Forelimb muscle (tissue), 1 donor: ENCODE measurements around the gene C1orf115. TPM values are rescaled to one million over a fixed set of nuclear protein-coding genes. Genes with fewer than 3 reads are reported as not detected.
A peak's percentile ranks its signal among the peaks of the same experiment; 100 is the strongest.
"Not testable (repeated sequence)": the region's sequence is repeated elsewhere in the genome, so short reads cannot be mapped to it uniquely, and the experiment has no call there.

Experiments used
- DNase-seq: peaks from one replicate; pipeline ENCODE4 v3.0.0-alpha.2; 2013; ENCODE audit warnings: low read depth
- polyA plus RNA-seq: library from polyadenylated mRNA; unstranded; fragments of 120-200 nt; gene quantifications from one replicate; pipeline ENCODE4 v1.2.1, GENCODE V29; 2013; ENCODE audit not compliant: insufficient read length

The C1orf115 gene
- polyA plus RNA-seq, 1 donor = 12.3 TPM

- no peak for DNase-seq
Measured at GRCh38 chr1:220694866-220695382, 4.8 kb downstream of the C1orf115 start.

GRCh38 chr1:220695426-220695825 lies 5.3 kb downstream of the C1orf115 start:
- no peak for DNase-seq

- DNase-seq = no peak
Measured at GRCh38 chr1:220696226-220696862, 6.2 kb downstream of the C1orf115 start.

GRCh38 chr1:220696863-220697231 lies 6.7 kb downstream of the C1orf115 start:
- DNase-seq = no peak

GRCh38 chr1:220697326-220697725 lies 7.2 kb downstream of the C1orf115 start:
- DNase-seq = no peak

- no peak for DNase-seq
Measured at GRCh38 chr1:220698607-220699016, 8.4 kb downstream of the C1orf115 start.

GRCh38 chr1:220699044-220699443 lies 8.9 kb downstream of the C1orf115 start:
- DNase-seq = no peak

- peak; percentile 13 for DNase-seq
Measured at GRCh38 chr1:220700556-220701179, 10.5 kb downstream of the C1orf115 start.

- DNase-seq = no peak
Measured at GRCh38 chr1:220701974-220702373, 11.8 kb downstream of the C1orf115 start.

- no peak for DNase-seq
Measured at GRCh38 chr1:220702733-220703270, 12.6 kb downstream of the C1orf115 start.

GRCh38 chr1:220703305-220703704 lies 13.1 kb downstream of the C1orf115 start:
- no peak for DNase-seq

- no peak for DNase-seq
Measured at GRCh38 chr1:220705782-220706181, 15.6 kb downstream of the C1orf115 start.

GRCh38 chr1:220706480-220706879 lies 16.3 kb downstream of the C1orf115 start:
- DNase-seq = no peak

- no peak for DNase-seq
Measured at GRCh38 chr1:220707160-220707559, 17.0 kb downstream of the C1orf115 start.

GRCh38 chr1:220708244-220708643 lies 18.1 kb downstream of the C1orf115 start:
- DNase-seq = no peak

GRCh38 chr1:220708936-220709801 lies 19.0 kb downstream of the C1orf115 start:
- DNase-seq = no peak

- DNase-seq = no peak
Measured at GRCh38 chr1:220710333-220710732, 20.2 kb downstream of the C1orf115 start.

- DNase-seq = no peak
Measured at GRCh38 chr1:220711056-220711809, 21.1 kb downstream of the C1orf115 start.

GRCh38 chr1:220715986-220716385 lies 25.8 kb downstream of the C1orf115 start:
- not testable (repeated sequence) for DNase-seq

- DNase-seq = no peak
Measured at GRCh38 chr1:220717800-220718640, 27.9 kb downstream of the C1orf115 start.
